ENCODE data around the gene NEDD8. TPM values are rescaled to one million over a fixed set of nuclear protein-coding genes. Genes with fewer than 3 reads are reported as not detected.

The NEDD8 gene
- total and polyA plus RNA-seq, 2 experiments from 2014 or later = 264 to 492 TPM

DNA sequence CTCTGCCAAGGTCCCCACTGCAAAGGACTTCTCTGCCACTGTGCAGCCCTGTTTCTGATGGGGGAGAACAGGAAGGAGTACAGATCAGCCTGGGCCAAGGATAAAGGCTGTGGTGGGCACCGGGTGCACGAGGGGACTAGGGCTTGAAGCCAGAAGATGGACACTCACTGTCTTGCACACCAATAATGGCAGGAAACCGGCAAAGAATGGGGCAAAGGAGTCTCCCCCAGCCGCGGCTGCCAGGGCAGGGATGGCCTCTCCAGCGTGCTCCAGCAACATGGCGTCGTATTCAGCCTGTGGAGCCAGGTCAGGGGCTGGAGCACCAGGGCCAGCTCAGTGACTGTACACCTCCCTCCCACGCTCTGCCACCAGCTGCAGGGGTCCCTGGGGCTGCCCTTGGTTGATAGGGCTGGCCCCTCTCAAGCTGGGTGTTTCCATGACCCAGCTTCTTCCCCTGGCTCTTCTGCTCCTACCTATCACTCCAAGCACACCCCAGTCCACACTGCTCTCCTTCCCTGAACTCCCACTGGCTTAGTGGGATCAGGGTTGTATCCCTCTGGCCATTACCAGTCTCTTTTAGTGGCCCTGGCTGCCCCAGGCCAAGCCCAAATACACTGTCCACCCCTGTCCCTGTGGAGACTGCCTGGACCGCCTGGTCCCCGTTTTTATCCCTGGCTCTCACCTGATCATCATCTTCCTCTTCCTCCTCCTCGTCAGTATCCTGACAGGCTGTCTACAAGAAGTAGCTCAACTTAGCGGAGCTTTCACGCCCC lies 49.9 kb downstream of the NEDD8 start:
- TF ChIP-seq, protein P1, sequence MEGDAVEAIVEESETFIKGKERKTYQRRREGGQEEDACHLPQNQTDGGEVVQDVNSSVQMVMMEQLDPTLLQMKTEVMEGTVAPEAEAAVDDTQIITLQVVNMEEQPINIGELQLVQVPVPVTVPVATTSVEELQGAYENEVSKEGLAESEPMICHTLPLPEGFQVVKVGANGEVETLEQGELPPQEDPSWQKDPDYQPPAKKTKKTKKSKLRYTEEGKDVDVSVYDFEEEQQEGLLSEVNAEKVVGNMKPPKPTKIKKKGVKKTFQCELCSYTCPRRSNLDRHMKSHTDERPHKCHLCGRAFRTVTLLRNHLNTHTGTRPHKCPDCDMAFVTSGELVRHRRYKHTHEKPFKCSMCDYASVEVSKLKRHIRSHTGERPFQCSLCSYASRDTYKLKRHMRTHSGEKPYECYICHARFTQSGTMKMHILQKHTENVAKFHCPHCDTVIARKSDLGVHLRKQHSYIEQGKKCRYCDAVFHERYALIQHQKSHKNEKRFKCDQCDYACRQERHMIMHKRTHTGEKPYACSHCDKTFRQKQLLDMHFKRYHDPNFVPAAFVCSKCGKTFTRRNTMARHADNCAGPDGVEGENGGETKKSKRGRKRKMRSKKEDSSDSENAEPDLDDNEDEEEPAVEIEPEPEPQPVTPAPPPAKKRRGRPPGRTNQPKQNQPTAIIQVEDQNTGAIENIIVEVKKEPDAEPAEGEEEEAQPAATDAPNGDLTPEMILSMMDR (IDR thresholded peaks at IDR 0.05; ENCODE audit: low read depth, low read length) = no peak
- no peaks in the 10 kb centered on the region for H3K27me3 ChIP-seq
- DNase-seq (ENCODE audit: low read depth in 1 of 2, low spot score in 1 of 2) = no peak
- peaks cover 21% of the 10 kb centered on the region for H3K36me3 ChIP-seq
- no peaks in the 10 kb centered on the region for H3K9me3 ChIP-seq (ENCODE audit: low read depth)
- no peak overlapping the region for H3K4me3 ChIP-seq
- no peaks in the 10 kb centered on the region for H3K4me1 ChIP-seq (ENCODE audit: low read depth)
- no peak overlapping the region for H3K27ac ChIP-seq

DNA sequence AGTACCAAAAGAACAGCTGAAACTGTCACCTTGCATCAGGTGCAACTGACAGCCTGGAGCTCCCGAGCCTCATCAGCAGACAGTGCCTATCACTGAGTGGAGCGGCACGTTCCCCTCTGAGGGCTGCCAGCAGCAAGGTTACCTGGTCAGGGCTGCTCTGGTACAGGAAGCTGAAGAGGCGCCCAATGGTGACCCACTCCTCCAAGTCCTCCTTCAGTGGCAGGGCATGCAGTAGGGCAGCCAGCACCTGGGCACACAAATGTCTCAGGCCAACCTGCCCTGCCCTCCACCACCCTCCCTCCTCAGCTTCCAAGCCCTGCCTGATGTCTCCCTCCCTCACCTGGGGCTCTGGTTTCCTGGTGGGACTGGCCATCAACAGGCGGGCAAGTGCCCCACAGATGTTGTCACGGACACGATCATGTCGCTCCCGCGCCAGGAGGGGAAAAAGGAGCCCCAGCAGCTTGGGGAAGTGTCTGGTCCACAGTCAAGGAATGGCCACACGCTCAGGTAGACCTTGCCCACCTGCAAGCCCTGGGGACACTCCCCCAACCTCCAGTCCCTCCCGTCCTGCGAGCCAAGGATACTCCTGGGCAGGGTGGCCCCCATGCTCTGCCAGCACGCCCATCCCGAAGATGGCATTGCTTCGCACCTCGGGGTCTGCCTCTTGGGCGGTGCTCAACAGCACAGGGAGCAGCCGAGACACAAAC lies 50.6 kb downstream of the NEDD8 start:
- no peak for DNase-seq (ENCODE audit: low read depth in 1 of 2, low spot score in 1 of 2)
- Histone ChIP-seq H3K4me1 (ENCODE audit: low read depth) (no peaks in the 10 kb centered on the region), H3K27me3 (no peaks in the 10 kb centered on the region), H3K9me3 (ENCODE audit: low read depth) (no peaks in the 10 kb centered on the region), H3K4me3 (no peak overlapping the region), H3K36me3 (peaks cover 21% of the 10 kb centered on the region), H3K27ac (no peak overlapping the region)
- TF ChIP-seq, protein P1 (IDR thresholded peaks at IDR 0.05; ENCODE audit: low read depth, low read length) = no peak

DNA sequence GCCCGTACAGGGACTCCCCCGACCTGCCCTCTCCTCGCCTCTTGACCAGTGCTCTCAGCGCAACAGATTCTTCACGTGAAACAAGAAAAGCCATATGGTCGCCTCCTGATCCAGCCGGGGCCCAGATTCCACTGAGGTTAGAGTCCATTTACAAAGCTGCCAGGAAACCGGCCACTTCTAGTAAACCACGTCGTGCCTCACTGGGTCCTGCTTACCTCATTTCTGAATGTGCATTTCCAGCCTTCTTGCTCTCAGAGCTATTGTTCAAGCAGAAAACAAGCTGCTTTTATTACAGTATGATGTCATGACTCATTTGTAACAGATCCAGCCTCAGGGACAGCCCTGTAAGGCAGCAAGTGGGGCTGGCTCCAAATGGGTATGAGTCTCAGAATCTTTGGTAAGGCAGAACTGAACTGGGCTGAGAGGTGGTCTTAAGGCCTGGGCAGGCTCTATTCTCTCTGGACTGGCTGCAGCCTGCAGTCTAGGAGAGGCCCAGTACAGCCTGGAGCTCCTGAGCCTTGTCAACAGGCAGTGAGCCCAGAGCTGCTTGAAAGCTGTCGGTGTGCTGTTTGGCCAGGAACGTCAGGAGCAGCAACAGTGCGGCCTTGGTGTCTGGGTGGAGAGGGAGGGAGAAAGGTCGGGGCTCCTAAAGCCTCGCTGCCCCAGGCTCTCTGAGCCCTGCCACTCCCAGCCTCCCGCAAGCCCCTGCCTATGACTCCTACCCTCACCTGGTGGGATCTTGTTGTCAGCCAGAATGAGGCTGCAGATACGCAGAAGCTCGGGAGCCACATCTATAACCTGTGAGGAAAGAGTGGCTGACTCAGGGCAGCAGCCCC lies 52.0 kb downstream of the NEDD8 start:
- Histone ChIP-seq H3K4me3 (no peak overlapping the region), H3K36me3 (peaks cover 11% of the 10 kb centered on the region), H3K27me3 (no peaks in the 10 kb centered on the region), H3K27ac (no peak overlapping the region), H3K9me3 (ENCODE audit: low read depth) (no peaks in the 10 kb centered on the region), H3K4me1 (ENCODE audit: low read depth) (no peaks in the 10 kb centered on the region)
- TF ChIP-seq, protein P1 (IDR thresholded peaks at IDR 0.05; ENCODE audit: low read depth, low read length) = no peak
- DNase-seq (ENCODE audit: low read depth in 1 of 2, low spot score in 1 of 2) = peak in 1 of 2 donors; percentile 56

DNA sequence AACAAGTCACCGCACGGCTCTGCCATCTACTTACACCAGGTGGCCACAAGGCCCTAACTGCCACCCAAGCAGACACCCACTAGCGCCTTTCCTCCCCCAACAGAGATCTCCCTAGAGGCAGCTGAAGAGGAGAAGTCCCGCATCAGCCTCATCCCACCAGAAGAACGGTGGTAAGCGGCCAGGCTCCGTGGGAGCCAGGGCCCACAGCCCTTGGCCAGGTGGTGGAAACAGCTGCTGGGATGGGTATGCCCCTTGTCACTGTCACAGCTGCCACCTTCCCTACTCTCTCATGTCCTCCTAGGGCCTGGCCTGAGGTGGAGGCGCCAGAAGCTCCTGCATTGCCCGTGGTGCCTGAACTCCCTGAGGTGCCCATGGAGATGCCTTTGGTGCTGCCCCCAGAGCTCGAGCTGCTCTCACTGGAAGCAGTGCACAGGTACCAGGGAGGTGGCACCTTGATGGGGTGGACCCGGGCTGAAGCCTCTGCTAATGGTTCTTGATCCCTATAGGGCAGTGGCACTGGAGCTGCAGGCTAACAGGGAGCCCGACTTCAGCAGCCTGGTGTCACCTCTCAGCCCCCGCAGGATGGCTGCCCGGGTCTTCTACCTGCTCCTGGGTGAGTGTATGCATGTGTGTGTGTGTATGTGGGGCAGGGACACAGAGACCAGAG lies 52.7 kb downstream of the NEDD8 start:
- no peaks in the 10 kb centered on the region for H3K9me3 ChIP-seq (ENCODE audit: low read depth)
- H3K27ac ChIP-seq = no peak overlapping the region
- TF ChIP-seq, protein P1 (IDR thresholded peaks at IDR 0.05; ENCODE audit: low read depth, low read length) = no peak
- no peak for DNase-seq (ENCODE audit: low read depth in 1 of 2, low spot score in 1 of 2)
- H3K4me3 ChIP-seq = no peak overlapping the region
- peaks cover 11% of the 10 kb centered on the region for H3K36me3 ChIP-seq
- H3K27me3 ChIP-seq = no peaks in the 10 kb centered on the region
- no peaks in the 10 kb centered on the region for H3K4me1 ChIP-seq (ENCODE audit: low read depth)
